ENCODE data around the gene CEP164. TPM values are rescaled to one million over a fixed set of nuclear protein-coding genes. Genes with fewer than 3 reads are reported as not detected.

CEP164 gene
- total RNA-seq, 1 experiment from 2014 or later, result 21.0 TPM

GRCh38 chr11:117381481-117382387, 54.1 kb downstream of the CEP164 start:
- ATAC-seq (no peak), DNase-seq (ENCODE audit: low spot score) (no peak)
- Mint-ChIP-seq H3K4me1 (peaks cover 7% of the 10 kb centered on the region), H3K4me3 (no peak overlapping the region), H3K27me3 (ENCODE audit: low read depth) (no peaks in the 10 kb centered on the region), H3K27ac (no peak overlapping the region), H3K9me3 (no peaks in the 10 kb centered on the region), H3K36me3 (no peaks in the 10 kb centered on the region)
- TF ChIP-seq ZNF532 (CRISPR knock-in tag; IDR thresholded peaks at IDR 0.05; ENCODE audit: borderline replicate concordance) (no peak), USF1 (CRISPR knock-in tag; IDR thresholded peaks at IDR 0.05) (no peak), ZNF671 (CRISPR knock-in tag; IDR thresholded peaks at IDR 0.05) (no peak), RORB (CRISPR knock-in tag; IDR thresholded peaks at IDR 0.05) (no peak), NFE2L1 (CRISPR knock-in tag; IDR thresholded peaks at IDR 0.05) (no peak), ARID4B (CRISPR knock-in tag; IDR thresholded peaks at IDR 0.05; ENCODE audit: borderline replicate concordance) (no peak), SMAD3 (CRISPR knock-in tag; IDR thresholded peaks at IDR 0.05; ENCODE audit: borderline replicate concordance) (no peak), IRF1 (CRISPR knock-in tag; IDR thresholded peaks at IDR 0.05) (no peak), OVOL2 (CRISPR knock-in tag; IDR thresholded peaks at IDR 0.05; ENCODE audit: borderline replicate concordance) (no peak), FOXK1 (CRISPR knock-in tag; IDR thresholded peaks at IDR 0.05) (no peak), NR2C2 (CRISPR knock-in tag; IDR thresholded peaks at IDR 0.05) (no peak)
- POLR2A ChIA-PET, result no interaction called here
- CTCF ChIA-PET, result interaction anchor here (4.6 kb wide), 1 partner anchor 44 kb away, joined by 20 read pairs; no protein-coding TSS in a partner anchor

- ATAC-seq, result no peak; the same call in 1 of the 2 replicates
- Mint-ChIP-seq H3K27me3 (ENCODE audit: low read depth) (no peaks in the 10 kb centered on the region), H3K4me3 (no peak overlapping the region), H3K4me1 (peaks cover 7% of the 10 kb centered on the region), H3K36me3 (no peaks in the 10 kb centered on the region), H3K27ac (no peak overlapping the region), H3K9me3 (no peaks in the 10 kb centered on the region)
- DNase-seq (ENCODE audit: low spot score), result no peak
- ChIA-PET POLR2A (no interaction called here), CTCF (interaction anchor here (4.6 kb wide), 1 partner anchor 43 kb away, joined by 20 read pairs; no protein-coding TSS in a partner anchor)
- no peak for TF ChIP-seq ZNF121 (CRISPR knock-in tag; IDR thresholded peaks at IDR 0.05)
- TF ChIP-seq ZNF425 (CRISPR knock-in tag; conservative IDR thresholded peaks at IDR 0.05), result no peak
- no peak for TF ChIP-seq GABPB1 (CRISPR knock-in tag; IDR thresholded peaks at IDR 0.05)
- TF ChIP-seq ZBTB43 (CRISPR knock-in tag; IDR thresholded peaks at IDR 0.05), result no peak
- TF ChIP-seq ATF1 (CRISPR knock-in tag; IDR thresholded peaks at IDR 0.05), result no peak
- no peak for TF ChIP-seq ATF6 (CRISPR knock-in tag; IDR thresholded peaks at IDR 0.05)
- TF ChIP-seq ZNF263 (CRISPR knock-in tag; IDR thresholded peaks at IDR 0.05; ENCODE audit: low read depth), result no peak
These were observed 55.1 kb downstream of the CEP164 start for GRCh38 chr11:117382746-117383145.
